B cell (primary cell): ENCODE data around the gene ACY1. TPM values are rescaled to one million over a fixed set of nuclear protein-coding genes. Genes with fewer than 3 reads are reported as not detected.

ENCODE experiments used
- ATAC-seq: fragments of 200-7000 bp; cut with Tn5 transposase; one replicate; pipeline ENCODE4 v1.10.0; 2021; ENCODE audit warnings: low read depth, mild to moderate bottlenecking, moderate number of reproducible peaks, moderate library complexity
- CTCF ChIA-PET: fragments of 350-600 bp; sonication (Branson Sonifier 250); formaldehyde crosslinking; loops from one replicate; lab custom pipeline; 2021; ENCODE audit warnings: antibody characterized with exemption, inconsistent platforms; lab: Charles Lee
- POLR2A ChIA-PET: fragments of 350-600 bp; sonication (Branson Sonifier 250); formaldehyde crosslinking; loops from one replicate; lab custom pipeline; 2021; ENCODE audit warnings: antibody characterized with exemption; lab: Charles Lee
- DNase-seq: peaks from one replicate; pipeline ENCODE4 v3.0.0; 2013
- H2AFZ ChIP-seq: 2 replicates; pipeline ENCODE4 v1.6.1; 2012; ENCODE audit warnings: mild to moderate bottlenecking, low read depth, low read length; ENCODE audit not compliant: insufficient read depth, poor library complexity, severe bottlenecking
- H3K27ac ChIP-seq, 2 donors: 1 replicate in 1 of 2; 2 replicates in 1 of 2; pipeline ENCODE4 v1.5.1; 2012 to 2013; ENCODE audit warnings: low read length in 2 of 2, mild to moderate bottlenecking in 2 of 2, moderate library complexity in 1 of 2
- H3K27me3 ChIP-seq, 4 experiments: fragments of 200-600 bp in 1 of 4; sonication (generic) in 1 of 4; replicated peaks in 1 of 4; 1 replicate in 2 of 4; 2 replicates in 2 of 4; pipeline versions ENCODE4 v1.6.1 to v1.7.0; 2013 to 2016; ENCODE audit warnings: low read length in 3 of 4, mild to moderate bottlenecking in 2 of 4, mixed read lengths in 1 of 4, moderate library complexity in 1 of 4; ENCODE audit not compliant: insufficient read depth in 4 of 4, control insufficient read depth in 3 of 4; ENCODE audit errors: control extremely low read depth in 1 of 4
- H3K36me3 ChIP-seq, 2 experiments: replicated peaks in 1 of 2; 1 replicate in 1 of 2; 2 replicates in 1 of 2; pipeline versions ENCODE4 v1.6.1 to v1.7.1; 2013; ENCODE audit warnings: low read length in 1 of 2; ENCODE audit not compliant: insufficient read depth in 2 of 2, control insufficient read depth in 1 of 2; ENCODE audit errors: control extremely low read depth in 1 of 2, extremely low read depth in 1 of 2
- H3K4me1 ChIP-seq, 2 donors: fragments of 200-600 bp in 1 of 2; sonication (generic) in 1 of 2; 1 replicate in 1 of 2; 2 replicates in 1 of 2; pipeline versions ENCODE4 v1.5.1 to v1.6.1; 2013 to 2017; ENCODE audit warnings: low read length in 2 of 2; ENCODE audit not compliant: control insufficient read depth in 2 of 2, insufficient read depth in 2 of 2
- H3K4me2 ChIP-seq: replicated peaks from 2 replicates; pipeline ENCODE3; 2012; ENCODE audit warnings: mild to moderate bottlenecking, low read depth, low read length; ENCODE audit not compliant: poor library complexity, severe bottlenecking
- H3K4me3 ChIP-seq, 5 experiments: fragments of 200-600 bp in 1 of 5; sonication (generic) in 1 of 5; 1 replicate in 3 of 5; 2 replicates in 2 of 5; pipeline versions ENCODE4 v1.5.1 to v1.7.0; 2011 to 2016; ENCODE audit warnings: low read length in 4 of 5, mild to moderate bottlenecking in 4 of 5, low read depth in 2 of 5, control low read depth in 1 of 5, moderate library complexity in 1 of 5; ENCODE audit not compliant: insufficient read depth in 1 of 5; ENCODE audit errors: control extremely low read depth in 1 of 5, extremely low read depth in 1 of 5
- H3K79me2 ChIP-seq: fragments of 200-600 bp; sonication (generic); one replicate; pipeline ENCODE4 v1.6.0; 2016; ENCODE audit warnings: low read length; ENCODE audit not compliant: control insufficient read depth, insufficient read depth
- H3K9ac ChIP-seq: fragments of 200-600 bp; sonication (generic); 2 replicates; pipeline ENCODE4 v1.6.1; 2017; ENCODE audit warnings: mild to moderate bottlenecking, low read length, moderate library complexity
- H3K9me3 ChIP-seq, 3 donors: one replicate each; pipeline versions ENCODE4 v1.6.1 to v1.7.1; 2013; ENCODE audit warnings: low read length in 2 of 3; ENCODE audit not compliant: control insufficient read depth in 2 of 3, insufficient read depth in 1 of 3; ENCODE audit errors: control extremely low read depth in 1 of 3
- H4K20me1 ChIP-seq: 2 replicates; pipeline ENCODE4 v1.6.0; 2012; ENCODE audit warnings: mild to moderate bottlenecking, low read length; ENCODE audit not compliant: insufficient read depth, control insufficient read depth, poor library complexity, severe bottlenecking
- H3K27ac Mint-ChIP-seq: one replicate; pipeline ENCODE4 v1.8.0; 2021; ENCODE audit warnings: mixed read lengths
- H3K27me3 Mint-ChIP-seq: one replicate; pipeline ENCODE4 v1.8.0; 2021; ENCODE audit warnings: mixed read lengths
- H3K4me1 Mint-ChIP-seq: one replicate; pipeline ENCODE4 v1.8.0; 2021; ENCODE audit warnings: mixed read lengths
- H3K4me3 Mint-ChIP-seq: one replicate; pipeline ENCODE4 v1.8.0; 2021; ENCODE audit warnings: mixed read lengths
- H3K9me3 Mint-ChIP-seq: one replicate; pipeline ENCODE4 v1.8.0; 2022; ENCODE audit warnings: mixed read lengths; ENCODE audit not compliant: insufficient read depth
- CTCF ChIP-seq: fragments of 200-600 bp; IDR thresholded peaks from one replicate; pipeline ENCODE4 v1.8.0; 2022; ENCODE audit warnings: antibody characterized with exemption, mild to moderate bottlenecking
- EZH2 ChIP-seq: IDR thresholded peaks from 2 replicates; pipeline ENCODE4 v1.6.1; 2012; ENCODE audit warnings: borderline replicate concordance, low read depth, mild to moderate bottlenecking, moderate library complexity, low read length; ENCODE audit not compliant: insufficient read depth, poor library complexity, severe bottlenecking
- WGBS: methylation state at CpG from one replicate; pipeline ENCODE4 v1.1.5; 2013; ENCODE audit warnings: missing lambda C conversion rate; ENCODE audit not compliant: insufficient coverage; 5-methylcytosine and 5-hydroxymethylcytosine counted together
- intact Hi-C: fragments of 100-400 bp; cut with micrococcal nuclease; formaldehyde crosslinking; loops from one replicate; pipeline ENCODE4 v1.10.0; 2022
- polyA plus RNA-seq: library from polyadenylated mRNA; depleted of rRNA; stranded (reverse); fragments of >200 nt; gene quantifications from 2 replicates; pipeline ENCODE4 v1.2.3, GENCODE V29; 2012
- total RNA-seq, 2 donors: library from RNA; stranded (reverse); fragments of 120-200 nt in 1 of 2; gene quantifications; 1 replicate in 1 of 2; 2 replicates in 1 of 2; pipeline versions ENCODE4 v1.2.3 to v1.2.4, GENCODE V29; 2013 to 2022

ACY1 gene
- total and polyA plus RNA-seq, 2 donors (not counting 1 experiment from before 2014, with no cell fraction given), result 14.6 to 26.2 TPM

GRCh38 chr3:52029053-52029452 lies 45.7 kb downstream of the ACY1 start:
- Histone ChIP-seq H3K36me3 (no peaks in the 10 kb centered on the region), H3K4me1 (peaks cover 4% of the 10 kb centered on the region in 2 donors), H3K9ac (no peak overlapping the region), H2AFZ (no peak overlapping the region), H3K79me2 (no peaks in the 10 kb centered on the region), H3K27ac (no peak overlapping the region), H3K27me3 (no peaks in the 10 kb centered on the region), H4K20me1 (no peaks in the 10 kb centered on the region), H3K4me2 (no peak overlapping the region), H3K4me3 (no peak overlapping the region), H3K9me3 (no peaks in the 10 kb centered on the region)
- 91% methylated on average over 9 of the region's 9 CpGs for WGBS
- intact Hi-C loops, result no loop called here
- H3K9me3 Mint-ChIP-seq, result no peaks in the 10 kb centered on the region
- no peak overlapping the region for H3K27ac Mint-ChIP-seq
- TF ChIP-seq EZH2 (no peak), CTCF (no peak)
- POLR2A ChIA-PET, result no interaction called here
- H3K4me3 Mint-ChIP-seq, result no peak overlapping the region
- H3K4me1 Mint-ChIP-seq, result peaks cover 9% of the 10 kb centered on the region
- no peak for ATAC-seq
- CTCF ChIA-PET, result no interaction called here
- peaks cover 4% of the 10 kb centered on the region for H3K27me3 Mint-ChIP-seq
- DNase-seq, result no peak

- Mint-ChIP-seq H3K27me3 (peaks cover 4% of the 10 kb centered on the region), H3K4me1 (peaks cover 4% of the 10 kb centered on the region), H3K9me3 (no peaks in the 10 kb centered on the region), H3K27ac (no peak overlapping the region), H3K4me3 (no peak overlapping the region)
- DNase-seq (no peak), ATAC-seq (no peak)
- Histone ChIP-seq H3K79me2 (no peaks in the 10 kb centered on the region), H2AFZ (no peak overlapping the region), H3K9me3 (no peaks in the 10 kb centered on the region), H3K27me3 (no peaks in the 10 kb centered on the region), H3K4me2 (no peak overlapping the region), H3K4me1 (no peaks in the 10 kb centered on the region), H4K20me1 (no peaks in the 10 kb centered on the region), H3K4me3 (no peak overlapping the region), H3K36me3 (no peaks in the 10 kb centered on the region), H3K27ac (no peak overlapping the region), H3K9ac (no peak overlapping the region)
- intact Hi-C loops, result no loop called here
- 88% methylated on average over 10 of the region's 10 CpGs for WGBS
- ChIA-PET POLR2A (no interaction called here), CTCF (no interaction called here)
- TF ChIP-seq EZH2, result no peak
- TF ChIP-seq CTCF, result no peak
Observed at GRCh38 chr3:52029535-52029934, 46.2 kb downstream of the ACY1 start.
